Fibroblast of lung (primary cell): Measurements from ENCODE around the gene FOXK2. TPM values are rescaled to one million over a fixed set of nuclear protein-coding genes. Genes with fewer than 3 reads are reported as not detected.

ENCODE experiments used
- DNase-seq, 2 donors: peaks; one replicate each; pipeline versions ENCODE4 v3.0.0 to v3.0.0-alpha.2; 2010; ENCODE audit warnings: low read depth in 2 of 2
- H2AFZ ChIP-seq: 2 replicates; pipeline ENCODE4 v1.5.1; 2012; ENCODE audit warnings: low read length, control low read depth, inconsistent platforms
- H3K27ac ChIP-seq: 2 replicates; pipeline ENCODE4 v1.5.1; 2011; ENCODE audit warnings: low read length, control low read depth; ENCODE audit not compliant: insufficient read depth
- H3K27me3 ChIP-seq: 2 replicates; pipeline ENCODE4 v1.5.1; 2011; ENCODE audit warnings: mild to moderate bottlenecking, low read length; ENCODE audit not compliant: control insufficient read depth, insufficient read depth
- H3K36me3 ChIP-seq: 2 replicates; pipeline ENCODE4 v1.5.1; 2011; ENCODE audit warnings: low read length; ENCODE audit not compliant: control insufficient read depth, insufficient read depth
- H3K4me1 ChIP-seq: 2 replicates; pipeline ENCODE4 v1.5.1; 2011; ENCODE audit warnings: low read length; ENCODE audit not compliant: control insufficient read depth, insufficient read depth; ENCODE audit errors: extremely low read depth
- H3K4me2 ChIP-seq: 2 replicates; pipeline ENCODE4 v1.5.1; 2011; ENCODE audit warnings: low read length, control low read depth; ENCODE audit not compliant: insufficient read depth; ENCODE audit errors: extremely low read depth
- H3K4me3 ChIP-seq, 4 experiments: fragments of 200-600 bp in 1 of 4; sonication (generic) in 1 of 4; replicated peaks in 1 of 4; 2 replicates each; pipeline ENCODE4 v1.5.1; 2011 to 2016; ENCODE audit warnings: low read length in 4 of 4, low read depth in 3 of 4, mild to moderate bottlenecking in 3 of 4, control low read depth in 2 of 4, inconsistent platforms in 1 of 4, mixed read lengths in 1 of 4; ENCODE audit not compliant: insufficient read depth in 1 of 4; ENCODE audit errors: control extremely low read depth in 1 of 4
- H3K79me2 ChIP-seq: 2 replicates; pipeline ENCODE4 v1.5.1; 2012; ENCODE audit warnings: mild to moderate bottlenecking, low read length, inconsistent platforms; ENCODE audit not compliant: control insufficient read depth, insufficient read depth
- H3K9ac ChIP-seq: 2 replicates; pipeline ENCODE4 v1.5.1; 2011; ENCODE audit warnings: mild to moderate bottlenecking, low read length, control low read depth; ENCODE audit not compliant: insufficient read depth
- H3K9me3 ChIP-seq: 2 replicates; pipeline ENCODE4 v1.5.1; 2012; ENCODE audit warnings: low read depth, low read length; ENCODE audit not compliant: control insufficient read depth, insufficient read depth
- H4K20me1 ChIP-seq: 2 replicates; pipeline ENCODE4 v1.5.1; 2011; ENCODE audit warnings: low read length; ENCODE audit not compliant: control insufficient read depth, insufficient read depth; ENCODE audit errors: extremely low read depth
- CTCF ChIP-seq, 2 donors: IDR thresholded peaks in 1 of 2; conservative IDR thresholded peaks in 1 of 2; 1 replicate in 1 of 2; 2 replicates in 1 of 2; pipeline ENCODE4 v1.5.1; 2011 to 2012; ENCODE audit warnings: low read length in 2 of 2, control low read depth in 1 of 2, inconsistent platforms in 1 of 2, low read depth in 1 of 2, mild to moderate bottlenecking in 1 of 2
- EZH2 ChIP-seq: IDR thresholded peaks from 2 replicates; pipeline ENCODE4 v1.5.1; 2012; ENCODE audit warnings: low read length, control low read depth, mild to moderate bottlenecking; ENCODE audit errors: missing control alignments
- polyA plus RNA-seq, 2 donors: library from polyadenylated mRNA; depleted of rRNA in 1 of 2; stranded (reverse) in 1 of 2; unstranded in 1 of 2; fragments of >200 nt; gene quantifications; 2 replicates each; pipeline ENCODE4 v1.2.1, GENCODE V29; 2011 to 2012; ENCODE audit warnings: missing spikeins in 1 of 2
- total RNA-seq: library from RNA; depleted of rRNA; stranded (reverse); fragments of >200 nt; gene quantifications from 2 replicates; pipeline ENCODE4 v1.2.1, GENCODE V29; 2014

Gene FOXK2
- total and polyA plus RNA-seq, 2 donors (not counting 1 experiment from before 2014, with no cell fraction given): 23.5 to 33.2 TPM

GRCh38 chr17:82631544-82631943, 112.0 kb downstream of the FOXK2 start:
- Histone ChIP-seq H4K20me1 (no peaks in the 10 kb centered on the region), H3K27me3 (no peaks in the 10 kb centered on the region), H3K79me2 (peaks cover 30% of the 10 kb centered on the region), H3K4me3 (no peak overlapping the region), H3K9me3 (no peaks in the 10 kb centered on the region), H3K4me2 (no peak overlapping the region), H2AFZ (no peak overlapping the region), H3K9ac (no peak overlapping the region), H3K27ac (no peak overlapping the region), H3K36me3 (peaks cover 6% of the 10 kb centered on the region), H3K4me1 (no peaks in the 10 kb centered on the region)
- TF ChIP-seq CTCF (conservative IDR thresholded peaks at IDR 0.05 in 1 of 2, IDR thresholded peaks at IDR 0.05 in 1 of 2; ENCODE audit: low read depth in 1 of 2, low read length in 2 of 2): no peak
- no peak for TF ChIP-seq EZH2
- DNase-seq: no peak

DNA sequence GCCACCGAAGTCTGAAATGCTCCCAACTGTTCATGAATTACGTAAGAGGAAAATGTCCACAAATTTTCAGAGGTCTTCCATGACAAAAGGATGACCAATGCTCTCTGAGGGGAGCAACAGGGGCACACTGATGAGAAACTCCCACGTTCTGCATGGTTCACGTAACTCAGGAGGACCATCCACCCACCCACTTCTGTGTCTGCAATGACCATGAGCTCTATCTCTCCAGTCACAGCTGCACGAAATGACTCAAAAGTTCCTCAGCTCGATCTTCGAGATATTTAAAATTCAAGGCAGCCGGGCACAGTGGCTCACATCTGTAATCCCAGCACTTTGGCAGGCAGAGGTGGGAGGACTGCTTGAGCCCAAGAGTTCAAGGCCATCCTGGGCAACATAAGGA, 112.9 kb downstream of the FOXK2 start:
- H3K36me3 ChIP-seq: peaks cover 3% of the 10 kb centered on the region
- no peak overlapping the region for H3K9ac ChIP-seq
- H3K79me2 ChIP-seq: peaks cover 39% of the 10 kb centered on the region
- no peak overlapping the region for H3K4me3 ChIP-seq
- no peaks in the 10 kb centered on the region for H3K9me3 ChIP-seq
- H3K27ac ChIP-seq: no peak overlapping the region
- no peak overlapping the region for H2AFZ ChIP-seq
- TF ChIP-seq CTCF (conservative IDR thresholded peaks at IDR 0.05 in 1 of 2, IDR thresholded peaks at IDR 0.05 in 1 of 2; ENCODE audit: low read depth in 1 of 2, low read length in 2 of 2) (no peak), EZH2 (no peak)
- H3K4me2 ChIP-seq: no peak overlapping the region
- no peak for DNase-seq
- H3K27me3 ChIP-seq: no peaks in the 10 kb centered on the region
- no peaks in the 10 kb centered on the region for H3K4me1 ChIP-seq
- no peaks in the 10 kb centered on the region for H4K20me1 ChIP-seq

- Histone ChIP-seq H3K36me3 (peaks cover 3% of the 10 kb centered on the region), H3K27ac (no peak overlapping the region), H2AFZ (no peak overlapping the region), H4K20me1 (no peaks in the 10 kb centered on the region), H3K4me2 (no peak overlapping the region), H3K4me1 (no peaks in the 10 kb centered on the region), H3K9me3 (no peaks in the 10 kb centered on the region), H3K4me3 (no peak overlapping the region), H3K9ac (no peak overlapping the region), H3K27me3 (no peaks in the 10 kb centered on the region), H3K79me2 (peaks cover 47% of the 10 kb centered on the region)
- DNase-seq: no peak
- TF ChIP-seq EZH2 (no peak), CTCF (conservative IDR thresholded peaks at IDR 0.05 in 1 of 2, IDR thresholded peaks at IDR 0.05 in 1 of 2; ENCODE audit: low read depth in 1 of 2, low read length in 2 of 2) (no peak)
Observed at GRCh38 chr17:82633343-82633742, 113.8 kb downstream of the FOXK2 start.
